Gastrocnemius medialis (tissue), 4 donors: ENCODE data around the gene HBQ1. TPM values are rescaled to one million over a fixed set of nuclear protein-coding genes. Genes with fewer than 3 reads are reported as not detected.
A peak's percentile ranks its signal among the peaks of the same experiment; 100 is the strongest.
"Not testable (repeated sequence)": the region's sequence is repeated elsewhere in the genome, so short reads cannot be mapped to it uniquely, and the experiment has no call there.

Experiments
- ATAC-seq, 2 donors: fragments of 150-250 bp; one replicate each; pipeline ENCODE4 v1.9.1; 2016
- DNase-seq, 2 donors: peaks; one replicate each; pipeline ENCODE4 v3.0.0-alpha.2; 2019
- H3K27ac ChIP-seq, 4 donors: fragments of 200-600 bp; sonication (generic); 1 replicate in 1 of 4; 2 replicates in 3 of 4; pipeline ENCODE4 v1.5.1; 2016 to 2018; ENCODE audit warnings: mild to moderate bottlenecking in 2 of 4, moderate library complexity in 1 of 4
- H3K27me3 ChIP-seq, 3 donors: fragments of 200-600 bp; sonication (generic) in 2 of 3; 1 replicate in 1 of 3; 2 replicates in 2 of 3; pipeline versions ENCODE4 v1.5.1 to v1.6.0; 2016 to 2019; ENCODE audit warnings: mild to moderate bottlenecking in 1 of 3, moderate library complexity in 1 of 3
- H3K36me3 ChIP-seq, 2 donors: fragments of 200-600 bp; sonication (generic) in 1 of 2; one replicate each; pipeline ENCODE4 v1.5.1; 2017 to 2018
- H3K4me1 ChIP-seq, 2 donors: fragments of 200-600 bp; sonication (generic) in 1 of 2; one replicate each; pipeline ENCODE4 v1.5.1; 2016 to 2017; ENCODE audit warnings: mild to moderate bottlenecking in 2 of 2
- H3K4me3 ChIP-seq, 4 donors: fragments of 200-600 bp; sonication (generic) in 3 of 4; 1 replicate in 1 of 4; 2 replicates in 3 of 4; pipeline ENCODE4 v1.5.1; 2016 to 2019; ENCODE audit warnings: mild to moderate bottlenecking in 2 of 4
- H3K9me3 ChIP-seq, 3 donors: fragments of 200-600 bp; sonication (generic) in 2 of 3; 1 replicate in 1 of 3; 2 replicates in 2 of 3; pipeline ENCODE4 v1.5.1; 2016 to 2019
- CTCF ChIP-seq, 5 experiments: fragments of 450-650 bp in 3 of 5; fragments of 200-600 bp in 2 of 5; sonication (generic) in 2 of 5; IDR thresholded peaks in 4 of 5; conservative IDR thresholded peaks in 1 of 5; 1 replicate in 4 of 5; 2 replicates in 1 of 5; pipeline ENCODE4 v1.5.1; 2016 to 2019; ENCODE audit warnings: antibody characterized with exemption in 5 of 5, mild to moderate bottlenecking in 3 of 5, moderate library complexity in 3 of 5
- POLR2A ChIP-seq, 2 donors: fragments of 450-650 bp; IDR thresholded peaks; one replicate each; pipeline ENCODE4 v1.6.1; 2017; ENCODE audit warnings: antibody characterized with exemption in 2 of 2, mild to moderate bottlenecking in 2 of 2, moderate library complexity in 2 of 2
- in situ Hi-C, 4 donors: fragments of 200-750 bp; cut with MboI; loops; one replicate each; pipeline versions ENCODE4 v1.15.0 to v1.8.0; 2017; ENCODE audit warnings: low sequenced_read_pairs in 4 of 4
- intact Hi-C: fragments of 100-400 bp; cut with DNase I; formaldehyde crosslinking; loops from one replicate; pipeline ENCODE4 v1.15.1; 2023; ENCODE audit warnings: low total_unique reads
- total RNA-seq, 4 donors: library from RNA; depleted of rRNA; stranded (reverse); fragments of >200 nt; gene quantifications; one replicate each; pipeline versions ENCODE4 v1.1.0 to v1.2.3, GENCODE V29; 2016

The HBQ1 gene
- total RNA-seq, 4 donors from 2014 or later, result not detected

DNA sequence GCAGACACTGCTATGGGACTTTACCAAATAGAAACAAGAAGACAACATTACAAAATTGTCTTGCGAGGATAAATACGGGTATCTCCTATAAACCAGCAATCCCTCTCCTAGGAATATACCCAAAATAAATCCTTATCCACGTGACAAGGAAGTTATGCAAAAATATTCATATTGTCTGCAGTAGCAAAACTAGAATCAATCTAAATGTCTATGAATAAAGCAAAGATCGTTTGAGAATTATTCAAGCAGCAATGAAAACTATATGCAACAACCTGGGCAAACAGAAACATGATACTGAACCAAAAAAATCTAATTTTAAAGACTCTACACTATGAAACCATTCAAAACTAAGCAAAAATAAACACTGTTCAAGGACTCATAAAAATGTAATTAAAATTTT lies 39.8 kb downstream of the HBQ1 start:
- TF ChIP-seq POLR2A (IDR thresholded peaks at IDR 0.05), result no peak
- Histone ChIP-seq H3K4me1 (no peaks in the 10 kb centered on the region), H3K9me3 (no peaks in the 10 kb centered on the region), H3K36me3 (peaks cover 0 to 93% of the 10 kb centered on the region in 2 donors), H3K27me3 (no peaks in the 10 kb centered on the region), H3K4me3 (no peak overlapping the region), H3K27ac (no peak overlapping the region)
- in situ Hi-C loops (no loop called here), intact Hi-C loops (no loop called here)
- DNase-seq, result no peak
- ATAC-seq, result no peak

DNA sequence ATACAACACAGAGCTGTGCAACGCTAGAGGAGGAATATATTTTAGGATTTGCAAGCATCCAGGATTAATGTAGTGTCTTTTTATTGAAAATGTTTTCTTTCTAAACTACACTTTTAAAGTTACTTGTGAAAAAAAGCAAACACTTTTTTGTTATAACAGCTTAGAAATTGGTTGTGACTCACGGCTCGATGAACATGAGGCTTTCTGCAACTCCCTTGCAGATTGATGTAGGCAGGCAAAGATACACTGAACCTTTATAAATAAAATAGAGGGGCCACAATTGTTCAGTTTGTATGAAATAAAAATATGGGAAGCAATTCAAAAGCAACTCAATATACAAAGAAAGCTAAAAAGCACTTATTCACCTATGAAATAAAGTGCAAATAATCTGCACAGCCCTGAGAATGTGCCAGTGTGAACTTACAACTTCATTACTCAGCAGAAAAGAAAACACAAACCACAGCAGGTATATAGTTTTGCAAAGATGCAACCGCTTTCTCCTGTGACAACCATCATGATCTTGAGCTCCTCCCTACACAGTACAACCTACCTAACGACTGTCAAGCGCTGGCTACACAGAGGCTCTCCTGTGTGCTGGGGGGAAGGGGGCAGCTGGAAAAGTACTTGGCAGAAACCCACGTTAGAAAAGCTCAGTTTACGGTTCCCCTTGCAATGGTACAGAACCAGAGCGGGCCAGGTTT lies 48.0 kb downstream of the HBQ1 start:
- ATAC-seq, result no peak
- in situ Hi-C loops, result no loop called here

GRCh38 chr16:228852-229730 lies 48.8 kb downstream of the HBQ1 start, which contains the start of gene LUC7L:
Gene LUC7L (minus strand): TSS chr16:229449. CDS start chr16:229339, 110 bp downstream.
- TF ChIP-seq CTCF (IDR thresholded peaks at IDR 0.05 in 4 of 5, conservative IDR thresholded peaks at IDR 0.05 in 1 of 5), result no peak
- peak; percentile 98 for TF ChIP-seq POLR2A (IDR thresholded peaks at IDR 0.05)
- H3K36me3 ChIP-seq, result peaks cover 6 to 39% of the 10 kb centered on the region in 2 donors
- peaks cover 10 to 18% of the 10 kb centered on the region in 2 donors for H3K4me1 ChIP-seq
- H3K27me3 ChIP-seq, result no peaks in the 10 kb centered on the region
- no peaks in the 10 kb centered on the region for H3K9me3 ChIP-seq
- in situ Hi-C loops, result no loop called here
- H3K27ac ChIP-seq, result peak within 1 kb of the TSS; percentile 92 to 98 (median 94)
- ATAC-seq (peak; percentile 94), DNase-seq (peak; percentile 77 to 81)
- H3K4me3 ChIP-seq, result peak within 1 kb of the TSS; percentile 73 to 93 (median 90)
- intact Hi-C loops, result no loop called here

More for the DNA sequence above, 48.0 kb downstream of the HBQ1 start:
- H3K4me1 ChIP-seq, result peaks cover 10 to 18% of the 10 kb centered on the region in 2 donors
- peak overlapping the region; percentile 73 to 93 (median 90) for H3K4me3 ChIP-seq
- H3K9me3 ChIP-seq, result no peaks in the 10 kb centered on the region
- H3K27me3 ChIP-seq, result no peaks in the 10 kb centered on the region
- no peak for TF ChIP-seq CTCF (IDR thresholded peaks at IDR 0.05 in 4 of 5, conservative IDR thresholded peaks at IDR 0.05 in 1 of 5)
- TF ChIP-seq POLR2A (IDR thresholded peaks at IDR 0.05), result no peak
- intact Hi-C loops, result no loop called here
- DNase-seq, result no peak
- peaks cover 6 to 47% of the 10 kb centered on the region in 2 donors for H3K36me3 ChIP-seq
- peak overlapping the region; percentile 92 to 98 (median 94) for H3K27ac ChIP-seq

- H3K4me1 ChIP-seq, result peaks cover 10 to 18% of the 10 kb centered on the region in 2 donors
- H3K36me3 ChIP-seq, result peaks cover 6 to 32% of the 10 kb centered on the region in 2 donors
- intact Hi-C loops (loop anchor here (10.0 kb wide), 1 partner anchor 415 kb away; the partner anchor contains the start of genes MCRIP2 and WDR90), in situ Hi-C loops (no loop called here)
- no peak for DNase-seq
- TF ChIP-seq CTCF (IDR thresholded peaks at IDR 0.05 in 4 of 5, conservative IDR thresholded peaks at IDR 0.05 in 1 of 5) (no peak), POLR2A (IDR thresholded peaks at IDR 0.05) (no peak)
- H3K27me3 ChIP-seq, result no peaks in the 10 kb centered on the region
- H3K9me3 ChIP-seq, result no peaks in the 10 kb centered on the region
- H3K27ac ChIP-seq, result peak overlapping the region; percentile 92 to 98 (median 94)
- no peak for ATAC-seq
- peak overlapping the region; percentile 73 to 93 (median 90) for H3K4me3 ChIP-seq
Measured at GRCh38 chr16:229731-230281, 49.5 kb downstream of the HBQ1 start.

- H3K27me3 ChIP-seq, H3K4me3 ChIP-seq, in situ Hi-C loops, ATAC-seq, H3K9me3 ChIP-seq, H3K27ac ChIP-seq, DNase-seq: not testable (repeated sequence)
- intact Hi-C loops, result loop anchor here (10.0 kb wide), 1 partner anchor 414 kb away; the partner anchor contains the start of genes MCRIP2 and WDR90
- Histone ChIP-seq H3K36me3 (peaks cover 6 to 26% of the 10 kb centered on the region in 2 donors), H3K4me1 (peaks cover 12 to 18% of the 10 kb centered on the region in 2 donors)
Measured at GRCh38 chr16:230351-230750, 50.1 kb downstream of the HBQ1 start.

Other genes with a start within 250 kb of the HBQ1 start
- 1 to 10 TPM; 2.2 to 3.7 (median 2.9) TPM for gene POLR3K, start 126.9 kb upstream of the HBQ1 start, total RNA-seq
- 10 to 100 TPM; 42.8 to 77.6 (median 69.7) TPM for gene SNRNP25, start 126.6 kb upstream of the HBQ1 start, total RNA-seq
- gene RHBDF1, start 107.8 kb upstream of the HBQ1 start, total RNA-seq, result 10 to 100 TPM in 1 of 4 donors, 1 to 10 TPM in 3; 5.6 to 22.6 (median 9.1) TPM
- gene MPG, start 102.2 kb upstream of the HBQ1 start, total RNA-seq, result 100 to 1,000 TPM in 1 of 4 donors, 10 to 100 TPM in 3; 75.0 to 124 (median 83.0) TPM
- gene NPRL3, start 41.8 kb upstream of the HBQ1 start, total RNA-seq, result 10 to 100 TPM; 12.4 to 24.1 (median 19.4) TPM
- not detected for gene HBZ, start 27.8 kb upstream of the HBQ1 start, total RNA-seq
- gene HBM, start 14.5 kb upstream of the HBQ1 start, total RNA-seq, result not detected
- 100 to 1,000 TPM in 2 of 4 donors, 10 to 100 TPM in 1, 1 to 10 TPM in 1; 2.5 to 258 (median 108) TPM for gene HBA2, start 7.6 kb upstream of the HBQ1 start, total RNA-seq
- 100 to 1,000 TPM in 1 of 4 donors, 10 to 100 TPM in 2, not detected in 1; 12.3 to 172 (median 49.7) TPM for gene HBA1, start 3.8 kb upstream of the HBQ1 start, total RNA-seq
- gene LUC7L, start 49.0 kb downstream of the HBQ1 start, total RNA-seq, result 10 to 100 TPM; 18.4 to 53.5 (median 31.1) TPM
- gene FAM234A, start 54.4 kb downstream of the HBQ1 start, total RNA-seq, result 100 to 1,000 TPM in 3 of 4 donors, 10 to 100 TPM in 1; 85.2 to 288 (median 251) TPM
- gene RGS11, start 95.5 kb downstream of the HBQ1 start, total RNA-seq, result 1 to 10 TPM; 1.2 to 2.2 (median 1.6) TPM
- 1 to 10 TPM in 3 of 4 donors, not detected in 1; 1.4 to 3.5 (median 1.8) TPM for gene ARHGDIG, start 100.1 kb downstream of the HBQ1 start, total RNA-seq
- 1 to 10 TPM in 1 of 4 donors, not detected in 3; 2.2 TPM for gene PDIA2, start 102.7 kb downstream of the HBQ1 start, total RNA-seq
- gene AXIN1, start 172.3 kb downstream of the HBQ1 start, total RNA-seq, result 10 to 100 TPM; 27.1 to 41.9 (median 32.7) TPM
- 100 to 1,000 TPM in 1 of 4 donors, 10 to 100 TPM in 3; 72.8 to 122 (median 87.4) TPM for gene MRPL28, start 190.1 kb downstream of the HBQ1 start, total RNA-seq
- 10 to 100 TPM; 31.5 to 63.3 (median 50.8) TPM for gene PGAP6, start 201.5 kb downstream of the HBQ1 start, total RNA-seq
- 10 to 100 TPM; 11.6 to 19.3 (median 16.3) TPM for gene NME4, start 216.7 kb downstream of the HBQ1 start, total RNA-seq
- gene DECR2, start 221.4 kb downstream of the HBQ1 start, total RNA-seq, result 10 to 100 TPM; 17.0 to 23.3 (median 18.8) TPM
- 10 to 100 TPM; 27.0 to 50.1 (median 34.8) TPM for gene RAB11FIP3, start 245.2 kb downstream of the HBQ1 start, total RNA-seq